DND-41 (cell line): ENCODE results near the gene CTSC.

ENCODE experiments used
- CTCF ChIP-seq: IDR thresholded peaks from 2 replicates; pipeline ENCODE4 v1.5.1; 2012; ENCODE audit warnings: borderline replicate concordance, low read length, moderate library complexity, mild to moderate bottlenecking; ENCODE audit not compliant: poor library complexity, severe bottlenecking; ENCODE audit errors: extremely low read depth
- EZH2 ChIP-seq: IDR thresholded peaks from 3 replicates; pipeline ENCODE4 v1.6.1; 2012; ENCODE audit warnings: borderline replicate concordance, low read depth, mild to moderate bottlenecking, moderate library complexity, low read length, inconsistent platforms; ENCODE audit not compliant: severe bottlenecking

- TF ChIP-seq EZH2 (no peak), CTCF (no peak)
Measured at GRCh38 chr11:88333862-88334261, 3.7 kb downstream of the CTSC start.
